Adrenal gland (tissue), 12 donors: Measurements from ENCODE around the gene ARID5B. TPM values are rescaled to one million over a fixed set of nuclear protein-coding genes. Genes with fewer than 3 reads are reported as not detected.

ENCODE experiments used
- DNase-seq, 7 donors: peaks; one replicate each; pipeline ENCODE4 v3.0.0-alpha.2; 2019 to 2020
- H3K27ac ChIP-seq, 5 donors: fragments of 200-600 bp; sonication (generic) in 4 of 5; 1 replicate in 3 of 5; 2 replicates in 2 of 5; pipeline versions ENCODE4 v1.5.1 to v1.8.0; 2016 to 2020; ENCODE audit warnings: mild to moderate bottlenecking in 1 of 5
- H3K27me3 ChIP-seq: fragments of 200-600 bp; 2 replicates; pipeline ENCODE4 v1.8.0; 2021
- H3K36me3 ChIP-seq, 2 donors: fragments of 200-600 bp; replicated peaks in 1 of 2; 1 replicate in 1 of 2; 2 replicates in 1 of 2; pipeline versions ENCODE4 v1.5.1 to v1.8.0; 2018 to 2022
- H3K4me1 ChIP-seq, 2 donors: fragments of 200-600 bp; replicated peaks in 1 of 2; 1 replicate in 1 of 2; 2 replicates in 1 of 2; pipeline versions ENCODE4 v1.5.1 to v1.8.0; 2018 to 2021
- H3K4me3 ChIP-seq, 4 donors: fragments of 200-600 bp; sonication (generic) in 3 of 4; one replicate each; pipeline ENCODE4 v1.5.1; 2016 to 2018
- H3K9me3 ChIP-seq, 3 donors: fragments of 200-600 bp; sonication (generic) in 1 of 3; replicated peaks in 1 of 3; 1 replicate in 2 of 3; 2 replicates in 1 of 3; pipeline versions ENCODE4 v1.5.1 to v1.8.0; 2016 to 2021
- CTCF ChIP-seq, 6 experiments: fragments of 450-650 bp in 4 of 6; fragments of 200-600 bp in 2 of 6; sonication (generic) in 1 of 6; IDR thresholded peaks; 1 replicate in 5 of 6; 2 replicates in 1 of 6; pipeline versions ENCODE4 v1.5.1 to v1.8.0; 2016 to 2021; ENCODE audit warnings: antibody characterized with exemption in 6 of 6, mild to moderate bottlenecking in 2 of 6, moderate library complexity in 1 of 6
- POLR2A ChIP-seq, 2 donors: fragments of 450-650 bp; IDR thresholded peaks; one replicate each; pipeline ENCODE4 v1.6.1; 2017; ENCODE audit warnings: antibody characterized with exemption in 2 of 2, mild to moderate bottlenecking in 2 of 2, moderate library complexity in 1 of 2
- WGBS, 4 donors: extraction: QIAGEN DNeasy Blood & Tissue Kit in 2 of 4; methylation state at CpG; one replicate each; pipeline versions ENCODE4 v1.1.5 to v1.1.7; 2013 to 2017; 5-methylcytosine and 5-hydroxymethylcytosine counted together
- intact Hi-C, 2 donors: fragments of 100-400 bp; cut with DNase I; formaldehyde crosslinking; loops; one replicate each; pipeline versions ENCODE4 v1.14.1 to v1.15.0; 2022 to 2023
- polyA plus RNA-seq, 3 donors: library from polyadenylated mRNA; stranded (reverse); fragments of 200-250 nt in 2 of 3; fragments of 350-450 nt in 1 of 3; fragmentation: Illumina TruSeq in 1 of 3; extraction: RNeasy Lipid Tissue Mini Kit (QIAGEN cat#74804) in 1 of 3; gene quantifications; one replicate each; pipeline ENCODE4 v1.2.3, GENCODE V29; 2013 to 2014
- total RNA-seq, 9 donors: library from RNA; depleted of rRNA in 4 of 9; stranded (reverse); fragments of >200 nt in 4 of 9; fragments of 120-200 nt in 1 of 9; fragmentation: NEBNext Ultra II Directional in 1 of 9; extraction: Animal tissue kit (Norgen Biotek cat#: 25700) in 1 of 9; gene quantifications; one replicate each; pipeline versions ENCODE4 v1.1.0 to v1.2.4, GENCODE V29; 2013 to 2023
- donor health status: healthy with polysubstance abuse.
- donor health status: Bipolar disorder and iron deficiency.
- donor health status: DM: yes; HTN: yes; CAD: no.
- donor health status: DM: no; HTN: no; CAD: no.
- donor health status: DM: no; HTN: no; CAD: no.
- donor health status: DM: yes; HTN: yes; CAD: no.

The ARID5B gene
- total and polyA plus RNA-seq, 12 donors = 5.7 to 42.4 (median 23.8) TPM

- DNase-seq = peak; percentile 47 to 87 (median 70)
- Histone ChIP-seq H3K36me3 (no peaks in the 10 kb centered on the region), H3K4me3 (peak overlapping the region in 3 of 4 donors; percentile 1 to 64 (median 55)), H3K9me3 (no peaks in the 10 kb centered on the region), H3K27me3 (no peaks in the 10 kb centered on the region), H3K27ac (peak overlapping the region; percentile 15 to 88 (median 80)), H3K4me1 (peaks cover 11 to 27% of the 10 kb centered on the region in 2 donors)
- 24 to 31% (median 26%) methylated on average over 10 of the region's 10 CpGs for WGBS, 4 donors
- intact Hi-C loops = no loop called here
- TF ChIP-seq POLR2A (IDR thresholded peaks at IDR 0.05) (peak in 1 of 2 donors; percentile 21), CTCF (IDR thresholded peaks at IDR 0.05) (peak in 5 of 6 experiments; percentile 24 to 69 (median 56))
Observed at GRCh38 chr10:61897671-61898434, 3.6 kb upstream of the ARID5B start.

GRCh38 chr10:61898435-61898778 is 3.1 kb upstream of the ARID5B start:
- 27 to 34% (median 29%) methylated on average over 2 of the region's 2 CpGs for WGBS, 4 donors
- TF ChIP-seq POLR2A (IDR thresholded peaks at IDR 0.05) = no peak
- TF ChIP-seq CTCF (IDR thresholded peaks at IDR 0.05) = no peak
- no peak for DNase-seq
- H3K27me3 ChIP-seq = no peaks in the 10 kb centered on the region
- H3K4me3 ChIP-seq = no peak overlapping the region
- no peaks in the 10 kb centered on the region for H3K9me3 ChIP-seq
- intact Hi-C loops = no loop called here
- no peaks in the 10 kb centered on the region for H3K36me3 ChIP-seq
- peak overlapping the region in 2 of 5 donors; percentile 80 to 88 for H3K27ac ChIP-seq
- peaks cover 11 to 27% of the 10 kb centered on the region in 2 donors for H3K4me1 ChIP-seq

- WGBS, 4 donors = 45 to 51% (median 48%) methylated on average over 7 of the region's 7 CpGs
- no peak for TF ChIP-seq CTCF (IDR thresholded peaks at IDR 0.05)
- TF ChIP-seq POLR2A (IDR thresholded peaks at IDR 0.05) = no peak
- Histone ChIP-seq H3K9me3 (no peaks in the 10 kb centered on the region), H3K4me1 (peaks cover 11 to 28% of the 10 kb centered on the region in 2 donors), H3K4me3 (no peak overlapping the region), H3K27me3 (no peaks in the 10 kb centered on the region), H3K27ac (no peak overlapping the region), H3K36me3 (no peaks in the 10 kb centered on the region)
- no peak for DNase-seq
- intact Hi-C loops = no loop called here
Observed at GRCh38 chr10:61899069-61899531, 2.4 kb upstream of the ARID5B start.

- TF ChIP-seq CTCF (IDR thresholded peaks at IDR 0.05) (no peak), POLR2A (IDR thresholded peaks at IDR 0.05) (no peak)
Observed at GRCh38 chr10:61899663-61899996, 1.9 kb upstream of the ARID5B start.

More at GRCh38 chr10:61899663-61899996, 1.9 kb upstream of the ARID5B start:
- Histone ChIP-seq H3K36me3 (no peaks in the 10 kb centered on the region), H3K27ac (peak overlapping the region; percentile 50 to 80 (median 77)), H3K27me3 (no peaks in the 10 kb centered on the region), H3K9me3 (no peaks in the 10 kb centered on the region), H3K4me3 (peak overlapping the region in 1 of 4 donors; percentile 78), H3K4me1 (peaks cover 14 to 33% of the 10 kb centered on the region in 2 donors)
- 16 to 18% (median 17%) methylated on average over 7 of the region's 7 CpGs for WGBS, 4 donors
- DNase-seq = no peak
- intact Hi-C loops = no loop called here
